GM19468 (cell line): ENCODE results near the gene CABP1.
"Not testable (repeated sequence)": the region's sequence is repeated elsewhere in the genome, so short reads cannot be mapped to it uniquely, and the experiment has no call there.

Experiments
- ATAC-seq: cut with Tn5 transposase; IDR thresholded peaks from one replicate; pipeline ENCODE4 v1.9.1; 2021; ENCODE audit warnings: mild to moderate bottlenecking, moderate library complexity, moderate number of reproducible peaks; ENCODE audit not compliant: unreplicated experiment; ENCODE audit errors: extremely low read depth

CABP1 gene

GRCh38 chr12:120663741-120664140 lies 23.3 kb downstream of the CABP1 start:
- ATAC-seq = no peak

GRCh38 chr12:120666571-120667390 lies 26.4 kb downstream of the CABP1 start:
- ATAC-seq = no peak

GRCh38 chr12:120668091-120668867 lies 27.9 kb downstream of the CABP1 start:
- no peak for ATAC-seq

GRCh38 chr12:120668868-120669840 lies 28.7 kb downstream of the CABP1 start:
- ATAC-seq = no peak

GRCh38 chr12:120670237-120670636 lies 29.8 kb downstream of the CABP1 start:
- not testable (repeated sequence) for ATAC-seq

- no peak for ATAC-seq
Observed at GRCh38 chr12:120670667-120671066, 30.2 kb downstream of the CABP1 start.

GRCh38 chr12:120674097-120674636 lies 33.7 kb downstream of the CABP1 start:
- ATAC-seq = no peak

- peak; percentile 41 for ATAC-seq
Observed at GRCh38 chr12:120677765-120678473, 37.5 kb downstream of the CABP1 start.

GRCh38 chr12:120678572-120678971 lies 38.1 kb downstream of the CABP1 start:
- ATAC-seq = no peak

- no peak for ATAC-seq
Observed at GRCh38 chr12:120680165-120680738, 39.8 kb downstream of the CABP1 start.

GRCh38 chr12:120684523-120684932 lies 44.1 kb downstream of the CABP1 start:
- no peak for ATAC-seq

- ATAC-seq = no peak
Observed at GRCh38 chr12:120685522-120685921, 45.1 kb downstream of the CABP1 start.

GRCh38 chr12:120686151-120686689 lies 45.8 kb downstream of the CABP1 start:
- peak; percentile 53 for ATAC-seq

GRCh38 chr12:120686690-120687577 lies 46.5 kb downstream of the CABP1 start, which contains the start of gene MLEC:
Gene MLEC, plus strand, starts transcription at chr12:120687149. Its CDS starts 148 bp downstream, at chr12:120687297.
- ATAC-seq = peak; percentile 35

GRCh38 chr12:120687578-120688289 lies 47.3 kb downstream of the CABP1 start:
- ATAC-seq = no peak

- ATAC-seq = no peak
Observed at GRCh38 chr12:120688527-120689071, 48.2 kb downstream of the CABP1 start.
